HG02678 (cell line): ENCODE measurements around the gene PCBP4.

Source experiments
- ATAC-seq: cut with Tn5 transposase; IDR thresholded peaks from one replicate; pipeline ENCODE4 v1.9.1; 2021; ENCODE audit warnings: mild to moderate bottlenecking, moderate library complexity; ENCODE audit not compliant: unreplicated experiment

PCBP4 gene

DNA sequence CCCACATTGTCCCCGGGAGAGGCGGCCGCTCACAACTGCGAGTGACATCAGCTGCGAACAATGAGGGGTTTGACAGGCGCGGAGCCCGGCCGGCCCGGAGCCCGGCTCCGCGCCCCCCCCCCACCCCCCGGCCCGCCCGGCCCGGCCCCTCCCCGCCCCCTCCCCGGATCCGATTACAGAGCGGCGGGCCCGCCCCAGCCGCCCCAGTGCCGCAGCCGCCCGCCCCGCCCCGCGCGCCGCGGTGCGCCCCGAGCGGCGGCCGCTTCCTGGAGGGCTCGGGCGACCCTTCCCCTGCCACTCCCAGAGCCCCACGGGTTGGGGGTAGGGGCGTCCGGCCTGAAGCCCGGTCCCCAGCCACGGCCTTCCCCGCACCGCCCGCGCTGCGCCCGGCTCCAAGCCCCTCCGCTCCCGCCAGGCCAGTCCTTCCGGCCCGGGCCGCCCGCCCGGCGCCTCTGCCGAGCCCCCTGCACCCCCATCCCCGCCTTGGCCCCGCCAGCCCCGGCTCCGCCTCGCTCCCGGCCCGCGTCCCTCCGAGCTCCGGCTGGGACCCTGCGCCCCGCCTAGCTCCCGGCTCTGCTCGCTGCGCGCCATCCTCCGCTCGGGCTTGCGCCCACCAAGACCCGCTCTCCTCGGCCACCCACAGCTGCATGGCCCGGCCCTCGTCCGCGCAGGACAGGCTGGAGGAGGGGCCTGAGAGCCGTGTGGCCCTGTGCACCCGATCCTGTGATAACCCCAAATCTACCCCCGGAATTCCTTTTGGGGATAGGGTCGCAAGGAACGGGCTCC is at the start of gene PCBP4:
PCBP4 (minus strand) TSS at position 71 of the 786 bp plus-strand sequence. CDS start 6,214 bp downstream, outside the sequence.
- ATAC-seq: peak; percentile 57

- no peak for ATAC-seq
Observed at GRCh38 chr3:52015438-52016228, 48.4 kb upstream of the PCBP4 start.

DNA sequence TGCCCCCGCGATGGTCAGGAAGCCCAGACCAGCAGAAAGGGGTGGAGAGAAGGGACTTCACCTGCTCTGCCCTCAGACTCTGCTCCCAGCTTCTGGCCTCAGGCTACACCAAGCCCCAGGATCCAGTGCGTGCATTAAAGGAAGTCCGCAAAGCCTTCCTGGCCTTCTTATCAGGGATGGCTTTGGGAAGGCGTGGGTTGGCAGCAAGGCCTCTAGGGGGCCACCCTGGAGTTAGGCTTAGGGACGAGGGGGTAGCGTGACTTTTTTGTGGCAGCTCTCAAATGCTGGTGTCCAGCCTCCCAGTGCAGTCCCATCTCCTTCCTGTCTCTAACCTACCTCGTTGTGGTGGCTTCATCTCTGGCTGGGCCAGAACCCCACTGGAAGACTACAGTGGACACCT is 47.4 kb upstream of the PCBP4 start:
- no peak for ATAC-seq

- ATAC-seq: no peak
Observed at GRCh38 chr3:52013802-52014598, 46.7 kb upstream of the PCBP4 start.

GRCh38 chr3:52012699-52013098 is 45.4 kb upstream of the PCBP4 start:
- no peak for ATAC-seq

DNA sequence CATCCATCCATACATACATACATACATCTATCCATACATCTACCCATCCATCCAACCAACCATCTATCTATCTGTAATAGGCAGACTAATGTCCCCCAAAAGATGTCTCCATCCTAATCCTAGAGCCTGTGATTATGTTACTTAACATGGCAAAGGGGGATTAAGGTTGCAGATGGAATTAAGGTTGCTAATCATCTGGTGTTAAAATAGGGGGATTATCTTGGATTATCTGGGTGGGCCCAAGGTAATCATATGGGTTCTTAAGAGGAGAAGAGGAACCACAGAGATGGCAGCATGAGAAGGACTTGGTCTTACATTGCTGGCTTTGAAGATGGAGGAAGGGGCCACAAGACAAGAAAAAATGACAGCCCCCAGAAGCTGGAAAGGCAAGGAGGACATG is 43.2 kb upstream of the PCBP4 start:
- no peak for ATAC-seq

DNA sequence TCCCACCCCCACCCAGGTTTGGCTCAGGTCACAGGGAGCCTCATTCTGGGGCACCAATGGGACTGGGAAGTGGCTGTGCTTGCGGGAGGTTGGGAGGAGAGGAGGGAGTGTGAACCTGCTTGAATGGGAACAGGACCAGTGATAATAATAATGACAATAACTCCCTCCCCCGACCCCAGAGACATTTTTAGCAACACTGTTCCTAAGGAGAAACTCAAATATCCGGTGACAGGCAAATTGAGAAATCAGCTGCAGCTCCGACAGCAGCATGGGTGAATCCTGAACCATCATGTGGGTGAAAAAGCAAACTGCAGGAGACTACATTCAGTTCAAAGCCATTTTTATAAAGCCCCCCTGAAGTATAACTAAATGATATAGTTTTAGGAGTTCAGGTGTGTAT is 40.0 kb upstream of the PCBP4 start:
- no peak for ATAC-seq

DNA sequence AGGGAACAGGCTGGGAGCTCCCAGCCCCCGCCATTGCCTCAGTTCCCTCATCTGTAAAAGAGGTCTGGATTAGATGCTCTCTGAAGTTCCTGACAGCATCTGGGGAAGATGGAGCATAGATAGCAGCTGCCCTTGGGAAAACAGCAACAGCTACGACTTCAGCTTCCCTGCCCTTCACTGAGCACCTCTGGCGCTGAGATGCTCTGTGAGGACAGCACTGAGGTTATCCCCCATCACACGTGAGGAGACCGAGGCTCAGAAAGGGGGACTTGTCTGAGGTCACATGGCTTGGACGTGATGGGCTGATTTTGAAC is 39.5 kb upstream of the PCBP4 start:
- ATAC-seq: no peak

- ATAC-seq: no peak
Observed at GRCh38 chr3:52006017-52006819, 39.0 kb upstream of the PCBP4 start.

DNA sequence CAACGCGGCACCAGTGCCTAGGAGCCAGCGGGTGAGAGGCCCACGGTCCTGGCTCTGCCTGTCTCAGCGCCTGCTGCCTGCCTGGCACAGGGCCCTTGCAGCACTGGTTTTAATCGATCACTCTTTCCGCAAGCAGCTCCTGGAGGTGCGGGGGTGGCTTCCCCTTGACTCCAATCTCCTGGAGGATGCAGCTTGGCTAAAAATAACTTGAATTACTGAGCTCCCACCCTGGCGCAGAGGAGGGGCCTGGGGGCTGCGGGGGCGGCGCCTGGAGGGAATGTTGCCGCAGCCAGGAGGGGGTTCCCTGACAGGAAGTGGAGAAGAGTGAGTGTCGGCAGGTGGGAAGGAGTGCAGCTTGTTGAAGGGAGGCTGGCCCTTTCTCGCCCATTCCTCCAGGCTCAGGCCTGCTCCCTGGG is 38.3 kb upstream of the PCBP4 start:
- ATAC-seq: no peak

GRCh38 chr3:52004906-52005395 is 37.7 kb upstream of the PCBP4 start:
- ATAC-seq: no peak

GRCh38 chr3:52004163-52004787 is 37.0 kb upstream of the PCBP4 start:
- no peak for ATAC-seq

- ATAC-seq: no peak
Observed at GRCh38 chr3:52002748-52003147, 35.5 kb upstream of the PCBP4 start.

DNA sequence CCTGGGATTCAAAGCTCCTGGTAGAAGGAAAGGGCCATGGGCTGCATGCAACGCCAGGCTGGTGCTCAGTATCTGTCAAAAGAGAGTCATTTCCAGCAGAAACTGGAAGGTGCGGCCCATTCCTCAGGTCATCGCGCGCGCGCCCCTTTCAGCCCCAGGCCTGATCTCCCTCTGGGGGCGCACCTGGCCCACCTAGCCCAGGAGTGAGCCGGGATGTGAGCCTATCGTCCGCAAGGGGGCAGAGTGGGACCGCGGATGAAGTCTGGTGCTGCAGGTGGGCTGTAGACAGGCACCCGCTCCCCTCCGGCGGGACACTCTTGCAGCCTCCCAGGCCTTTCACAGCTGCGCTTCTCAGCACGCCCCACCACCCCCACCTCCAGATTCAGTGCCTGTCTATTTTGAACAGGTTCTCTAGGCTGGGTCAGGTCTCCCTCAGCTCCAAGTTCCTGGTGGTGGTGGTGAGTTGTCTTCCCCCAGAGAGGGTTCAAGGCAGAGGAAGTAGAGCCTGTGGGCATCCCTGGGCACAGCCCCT is 34.3 kb upstream of the PCBP4 start:
- ATAC-seq: peak; percentile 82

DNA sequence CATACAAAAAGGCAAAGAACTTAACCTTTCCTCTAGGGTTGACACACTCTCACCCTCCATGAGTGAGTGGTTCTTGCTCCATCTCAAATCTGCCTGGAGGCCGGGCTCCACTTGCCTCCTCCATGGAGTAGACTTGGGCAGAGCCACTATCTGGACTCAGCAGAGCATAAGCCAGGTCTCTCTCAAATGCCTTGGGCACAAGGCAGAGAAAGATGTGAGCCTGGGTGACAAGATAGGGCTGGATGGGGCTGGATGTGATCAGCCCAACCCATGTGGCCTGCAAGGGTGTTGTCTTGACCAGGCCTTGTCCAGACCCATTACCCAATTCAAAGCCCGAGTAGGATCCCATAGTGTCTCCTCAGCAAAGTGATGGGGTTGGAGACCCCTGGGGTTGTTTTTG is 32.6 kb upstream of the PCBP4 start:
- ATAC-seq: no peak

DNA sequence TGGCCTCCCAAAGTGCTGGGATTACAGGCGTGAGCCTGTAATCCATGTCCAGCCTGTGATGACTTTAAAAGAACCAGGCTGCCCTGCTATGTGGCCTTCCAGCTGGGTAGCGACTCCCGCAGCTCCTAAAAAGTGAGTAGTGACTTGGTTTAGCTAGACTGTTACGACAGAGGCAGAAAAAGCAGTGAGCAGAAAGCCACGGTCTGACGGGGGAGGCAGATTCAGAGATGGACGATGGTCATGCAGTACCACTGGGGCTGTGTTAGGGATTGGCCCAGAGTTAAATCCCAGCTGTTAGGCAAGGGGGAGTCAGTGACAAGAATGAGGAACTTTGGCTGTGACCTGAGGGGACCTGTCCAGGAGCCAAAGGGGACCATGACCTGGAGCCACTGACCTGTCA is 31.5 kb upstream of the PCBP4 start:
- no peak for ATAC-seq

DNA sequence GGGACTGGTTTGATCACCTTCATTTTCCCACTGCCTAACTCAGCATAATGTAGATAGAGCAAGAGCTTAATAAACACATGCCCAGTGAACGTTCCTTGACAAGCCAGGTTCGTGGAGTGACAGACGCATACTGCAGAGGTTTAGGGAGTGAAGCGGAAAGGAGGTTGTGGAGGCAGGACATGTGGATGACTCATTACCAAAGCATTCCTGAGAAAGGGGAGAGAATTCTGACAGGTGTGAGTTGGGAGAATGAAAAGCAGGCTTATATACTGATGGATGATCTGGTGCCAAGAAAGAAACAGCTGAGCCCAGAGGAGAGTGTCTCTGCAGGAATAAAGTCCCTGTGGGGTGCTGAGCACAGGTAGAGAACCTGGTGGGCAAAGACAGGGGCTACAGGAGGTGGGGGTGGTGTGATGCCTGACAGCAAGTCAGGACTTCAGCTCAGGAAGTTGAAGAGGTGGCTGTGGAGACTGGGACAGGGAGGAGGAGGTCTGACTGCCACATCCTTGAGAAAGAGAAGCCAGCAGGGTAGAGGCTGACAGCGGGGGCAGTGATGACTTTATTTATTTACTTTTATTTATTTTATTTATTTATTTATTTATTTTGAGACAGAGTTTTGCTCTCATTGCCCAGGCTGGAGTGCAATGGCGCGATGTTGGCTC is 30.8 kb upstream of the PCBP4 start:
- ATAC-seq: no peak

DNA sequence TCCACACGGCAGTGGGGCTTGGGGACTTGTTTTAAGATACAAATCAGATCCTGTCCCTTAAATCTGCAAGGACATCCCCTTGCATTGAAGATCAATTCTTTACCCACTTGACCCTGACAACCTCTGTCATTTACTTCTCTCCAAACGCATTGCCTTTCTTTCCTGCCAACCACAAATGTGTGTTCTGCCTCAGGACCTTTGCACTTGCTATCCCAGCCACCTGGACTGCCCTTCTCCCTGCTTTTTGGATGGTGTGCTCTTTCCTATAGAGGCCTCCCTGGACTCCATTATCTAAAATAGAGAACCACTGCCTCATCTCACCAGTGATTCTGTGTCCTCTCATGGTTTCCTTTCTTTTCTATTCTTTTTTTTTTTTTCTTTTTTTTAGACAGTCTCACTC is 29.9 kb upstream of the PCBP4 start:
- no peak for ATAC-seq
